Measurements from ENCODE around the gene SH3RF1.

Gene SH3RF1

DNA sequence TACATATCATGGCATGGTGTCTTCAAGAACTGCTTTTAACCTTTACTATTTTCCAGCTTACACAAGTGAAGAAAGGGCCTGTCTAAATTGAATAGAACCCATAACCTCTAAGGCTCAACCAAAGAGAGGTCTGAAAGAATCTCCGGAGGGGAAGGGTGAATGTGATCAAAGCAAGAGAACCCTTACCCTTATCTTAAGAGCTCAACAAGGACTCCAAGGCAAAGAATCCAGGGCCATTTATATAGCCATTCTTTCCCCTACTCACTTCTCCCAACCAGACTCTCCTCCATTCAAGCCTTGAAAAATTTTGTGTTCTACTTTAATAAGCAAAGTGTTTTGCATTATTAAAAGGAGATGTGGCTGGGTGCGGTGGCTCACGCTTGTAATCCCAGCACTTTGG is 118.7 kb downstream of the SH3RF1 start:
- H3K27me3 Mint-ChIP-seq = peaks cover 20% of the 10 kb centered on the region
- DNase-seq (ENCODE audit: low spot score in 2 of 2) (no peak), ATAC-seq (replicated peaks; ENCODE audit: extremely low read depth, poor library complexity, severe bottlenecking) (no peak)
- no peaks in the 10 kb centered on the region for H3K4me1 Mint-ChIP-seq
- H3K4me3 Mint-ChIP-seq = no peak overlapping the region
- H3K9me3 Mint-ChIP-seq = no peaks in the 10 kb centered on the region
- no peak overlapping the region for H3K27ac Mint-ChIP-seq (ENCODE audit: low read depth)
- peaks cover 3% of the 10 kb centered on the region for H3K36me3 Mint-ChIP-seq (ENCODE audit: insufficient read depth)

- Mint-ChIP-seq H3K4me3 (no peak overlapping the region), H3K4me1 (no peaks in the 10 kb centered on the region), H3K27ac (ENCODE audit: low read depth) (no peak overlapping the region), H3K9me3 (no peaks in the 10 kb centered on the region), H3K36me3 (ENCODE audit: insufficient read depth) (peaks cover 3% of the 10 kb centered on the region), H3K27me3 (peaks cover 16% of the 10 kb centered on the region)
- ATAC-seq (replicated peaks; ENCODE audit: extremely low read depth, poor library complexity, severe bottlenecking) = no peak
- DNase-seq (ENCODE audit: low spot score in 2 of 2) = no peak
Observed at GRCh38 chr4:169151671-169152070, 119.1 kb downstream of the SH3RF1 start.

- H3K4me1 Mint-ChIP-seq = no peaks in the 10 kb centered on the region
- DNase-seq (ENCODE audit: low spot score in 2 of 2) = no peak
- no peak overlapping the region for H3K4me3 Mint-ChIP-seq
- no peak for ATAC-seq (replicated peaks; ENCODE audit: extremely low read depth, poor library complexity, severe bottlenecking)
- peaks cover 7% of the 10 kb centered on the region for H3K27me3 Mint-ChIP-seq
- H3K9me3 Mint-ChIP-seq = no peaks in the 10 kb centered on the region
- peaks cover 3% of the 10 kb centered on the region for H3K36me3 Mint-ChIP-seq (ENCODE audit: insufficient read depth)
- H3K27ac Mint-ChIP-seq (ENCODE audit: low read depth) = no peak overlapping the region
Observed at GRCh38 chr4:169150806-169151205, 120.0 kb downstream of the SH3RF1 start.

GRCh38 chr4:169148885-169149284 is 121.9 kb downstream of the SH3RF1 start:
- no peaks in the 10 kb centered on the region for H3K4me1 Mint-ChIP-seq
- H3K27me3 Mint-ChIP-seq = no peaks in the 10 kb centered on the region
- H3K9me3 Mint-ChIP-seq = no peaks in the 10 kb centered on the region
- no peak for ATAC-seq (replicated peaks; ENCODE audit: extremely low read depth, poor library complexity, severe bottlenecking)
- peaks cover 3% of the 10 kb centered on the region for H3K36me3 Mint-ChIP-seq (ENCODE audit: insufficient read depth)
- no peak for DNase-seq (ENCODE audit: low spot score in 2 of 2)
- H3K27ac Mint-ChIP-seq (ENCODE audit: low read depth) = no peak overlapping the region
- H3K4me3 Mint-ChIP-seq = no peak overlapping the region

GRCh38 chr4:169147191-169147590 is 123.6 kb downstream of the SH3RF1 start:
- no peak for ATAC-seq (replicated peaks; ENCODE audit: extremely low read depth, poor library complexity, severe bottlenecking)
- H3K36me3 Mint-ChIP-seq (ENCODE audit: insufficient read depth) = peaks cover 3% of the 10 kb centered on the region
- DNase-seq (ENCODE audit: low spot score in 2 of 2) = no peak
- no peaks in the 10 kb centered on the region for H3K9me3 Mint-ChIP-seq
- H3K4me1 Mint-ChIP-seq = no peaks in the 10 kb centered on the region
- peaks cover 10% of the 10 kb centered on the region for H3K27me3 Mint-ChIP-seq
- H3K4me3 Mint-ChIP-seq = no peak overlapping the region
- H3K27ac Mint-ChIP-seq (ENCODE audit: low read depth) = no peak overlapping the region

DNA sequence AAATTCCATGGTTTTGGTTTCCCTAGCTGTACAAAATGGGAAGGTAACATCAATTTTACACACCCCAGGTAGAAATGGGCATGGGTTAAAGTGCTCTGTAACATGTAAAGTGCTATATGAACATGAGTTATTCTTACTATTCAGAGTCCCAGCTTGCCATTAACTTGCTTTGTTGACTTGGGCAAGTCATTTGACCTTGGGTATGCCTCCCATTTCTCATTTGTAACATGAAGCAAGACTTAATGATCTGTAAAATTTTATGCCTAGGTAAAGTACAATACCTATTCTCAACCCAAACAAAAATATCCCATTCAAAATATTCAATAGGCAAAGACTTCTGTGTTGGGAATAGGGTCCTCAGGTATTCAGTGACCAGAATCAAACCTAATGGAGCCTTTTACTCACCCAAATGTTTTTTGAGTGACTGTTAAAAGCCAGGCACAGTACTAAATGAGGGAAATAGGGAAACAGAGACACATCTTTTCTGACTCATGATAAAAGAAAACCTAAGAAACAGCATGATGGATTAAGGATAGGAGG is 126.6 kb downstream of the SH3RF1 start:
- H3K4me1 Mint-ChIP-seq = no peaks in the 10 kb centered on the region
- H3K9me3 Mint-ChIP-seq = no peaks in the 10 kb centered on the region
- ATAC-seq (replicated peaks; ENCODE audit: extremely low read depth, poor library complexity, severe bottlenecking) (no peak), DNase-seq (ENCODE audit: low spot score in 2 of 2) (no peak)
- peaks cover 10% of the 10 kb centered on the region for H3K27me3 Mint-ChIP-seq
- H3K27ac Mint-ChIP-seq (ENCODE audit: low read depth) = no peak overlapping the region
- no peaks in the 10 kb centered on the region for H3K36me3 Mint-ChIP-seq (ENCODE audit: insufficient read depth)
- no peak overlapping the region for H3K4me3 Mint-ChIP-seq

DNA sequence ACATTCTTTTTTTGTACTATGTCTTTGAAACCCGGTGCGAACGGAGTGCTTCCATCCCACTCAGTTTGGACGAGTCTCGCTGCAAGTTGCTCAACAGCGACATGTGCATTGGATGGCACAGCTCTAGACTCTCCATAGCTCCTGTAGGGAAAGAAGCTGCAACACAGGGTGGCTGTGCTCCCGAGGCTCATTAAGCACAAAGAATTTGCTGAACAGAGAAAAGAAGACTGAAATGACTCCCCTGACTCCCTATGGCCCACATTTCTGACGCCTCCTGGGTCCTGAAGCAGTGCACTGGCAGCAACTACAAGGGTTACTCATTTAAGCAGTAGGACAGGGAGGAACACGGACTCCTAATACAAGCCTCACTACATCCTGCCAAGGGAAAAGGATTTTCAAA is 127.4 kb downstream of the SH3RF1 start:
- no peaks in the 10 kb centered on the region for H3K4me1 Mint-ChIP-seq
- no peak for DNase-seq (ENCODE audit: low spot score in 2 of 2)
- H3K4me3 Mint-ChIP-seq = no peak overlapping the region
- H3K27ac Mint-ChIP-seq (ENCODE audit: low read depth) = no peak overlapping the region
- ATAC-seq (replicated peaks; ENCODE audit: extremely low read depth, poor library complexity, severe bottlenecking) = no peak
- H3K9me3 Mint-ChIP-seq = no peaks in the 10 kb centered on the region
- no peaks in the 10 kb centered on the region for H3K36me3 Mint-ChIP-seq (ENCODE audit: insufficient read depth)
- peaks cover 10% of the 10 kb centered on the region for H3K27me3 Mint-ChIP-seq

GRCh38 chr4:169142906-169143305 is 127.8 kb downstream of the SH3RF1 start:
- Mint-ChIP-seq H3K27me3 (peaks cover 10% of the 10 kb centered on the region), H3K4me1 (no peaks in the 10 kb centered on the region), H3K36me3 (ENCODE audit: insufficient read depth) (no peaks in the 10 kb centered on the region), H3K27ac (ENCODE audit: low read depth) (no peak overlapping the region), H3K4me3 (no peak overlapping the region), H3K9me3 (no peaks in the 10 kb centered on the region)
- DNase-seq (ENCODE audit: low spot score in 2 of 2) (no peak), ATAC-seq (replicated peaks; ENCODE audit: extremely low read depth, poor library complexity, severe bottlenecking) (no peak)

DNA sequence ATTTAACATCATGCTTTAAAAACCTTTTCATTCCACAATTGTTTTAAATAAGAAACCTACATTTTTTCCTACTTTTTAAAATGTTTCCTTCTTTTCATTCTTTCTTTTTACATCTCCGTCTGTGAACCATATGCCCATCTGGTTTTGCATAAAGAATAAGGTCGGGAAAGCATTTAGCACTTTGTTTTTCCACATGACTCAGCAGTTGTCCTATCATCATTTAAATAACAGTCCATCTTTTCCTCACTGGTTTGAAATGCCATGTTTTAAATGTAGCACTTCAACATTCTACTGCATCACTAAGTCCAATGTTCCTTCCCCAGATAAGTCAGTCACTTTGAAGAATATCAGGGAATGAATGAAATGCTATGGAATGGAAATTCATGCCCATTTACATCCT is 128.4 kb downstream of the SH3RF1 start:
- DNase-seq (ENCODE audit: low spot score in 2 of 2) = no peak
- ATAC-seq (replicated peaks; ENCODE audit: extremely low read depth, poor library complexity, severe bottlenecking) = no peak

DNA sequence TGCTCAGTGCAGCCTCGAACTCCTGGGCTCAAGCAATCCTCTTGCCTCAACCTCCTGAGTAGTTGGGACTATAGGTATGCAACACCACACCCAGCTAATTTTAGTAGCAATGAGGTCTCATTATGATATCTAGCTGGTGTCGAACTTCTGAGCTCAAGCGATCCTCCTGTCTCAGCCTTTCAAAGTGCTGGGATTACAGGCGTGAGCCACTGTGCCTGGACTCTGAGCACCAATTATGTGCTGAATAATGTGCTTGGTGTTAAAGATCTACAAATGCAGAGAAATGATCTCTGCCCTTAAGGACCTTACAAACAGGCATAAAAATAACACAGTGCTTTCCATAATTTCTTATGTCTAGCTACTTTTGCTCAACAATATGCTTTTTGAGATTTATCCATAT is 131.7 kb downstream of the SH3RF1 start:
- H3K9me3 Mint-ChIP-seq = no peaks in the 10 kb centered on the region
- ATAC-seq (replicated peaks; ENCODE audit: extremely low read depth, poor library complexity, severe bottlenecking) (no peak), DNase-seq (ENCODE audit: low spot score in 2 of 2) (no peak)
- H3K4me3 Mint-ChIP-seq = no peak overlapping the region
- no peaks in the 10 kb centered on the region for H3K4me1 Mint-ChIP-seq
- peaks cover 36% of the 10 kb centered on the region for H3K27me3 Mint-ChIP-seq
- no peak overlapping the region for H3K27ac Mint-ChIP-seq (ENCODE audit: low read depth)
- H3K36me3 Mint-ChIP-seq (ENCODE audit: insufficient read depth) = no peaks in the 10 kb centered on the region

More for the DNA sequence above, 128.4 kb downstream of the SH3RF1 start:
- H3K27ac Mint-ChIP-seq (ENCODE audit: low read depth) = no peak overlapping the region
- no peaks in the 10 kb centered on the region for H3K4me1 Mint-ChIP-seq
- no peaks in the 10 kb centered on the region for H3K36me3 Mint-ChIP-seq (ENCODE audit: insufficient read depth)
- no peak overlapping the region for H3K4me3 Mint-ChIP-seq
- no peaks in the 10 kb centered on the region for H3K9me3 Mint-ChIP-seq
- H3K27me3 Mint-ChIP-seq = peaks cover 10% of the 10 kb centered on the region

- Mint-ChIP-seq H3K27ac (ENCODE audit: low read depth) (no peak overlapping the region), H3K4me1 (no peaks in the 10 kb centered on the region), H3K4me3 (no peak overlapping the region), H3K9me3 (no peaks in the 10 kb centered on the region), H3K36me3 (ENCODE audit: insufficient read depth) (no peaks in the 10 kb centered on the region), H3K27me3 (peaks cover 32% of the 10 kb centered on the region)
- DNase-seq (ENCODE audit: low spot score in 2 of 2) (no peak), ATAC-seq (replicated peaks; ENCODE audit: extremely low read depth, poor library complexity, severe bottlenecking) (no peak)
Observed at GRCh38 chr4:169137558-169137920, 133.2 kb downstream of the SH3RF1 start.

- Mint-ChIP-seq H3K4me1 (no peaks in the 10 kb centered on the region), H3K27ac (ENCODE audit: low read depth) (no peak overlapping the region), H3K4me3 (no peak overlapping the region), H3K9me3 (no peaks in the 10 kb centered on the region), H3K27me3 (peaks cover 29% of the 10 kb centered on the region), H3K36me3 (ENCODE audit: insufficient read depth) (no peaks in the 10 kb centered on the region)
- DNase-seq (ENCODE audit: low spot score in 2 of 2) = no peak
- no peak for ATAC-seq (replicated peaks; ENCODE audit: extremely low read depth, poor library complexity, severe bottlenecking)
Observed at GRCh38 chr4:169136796-169137557, 133.8 kb downstream of the SH3RF1 start.

DNA sequence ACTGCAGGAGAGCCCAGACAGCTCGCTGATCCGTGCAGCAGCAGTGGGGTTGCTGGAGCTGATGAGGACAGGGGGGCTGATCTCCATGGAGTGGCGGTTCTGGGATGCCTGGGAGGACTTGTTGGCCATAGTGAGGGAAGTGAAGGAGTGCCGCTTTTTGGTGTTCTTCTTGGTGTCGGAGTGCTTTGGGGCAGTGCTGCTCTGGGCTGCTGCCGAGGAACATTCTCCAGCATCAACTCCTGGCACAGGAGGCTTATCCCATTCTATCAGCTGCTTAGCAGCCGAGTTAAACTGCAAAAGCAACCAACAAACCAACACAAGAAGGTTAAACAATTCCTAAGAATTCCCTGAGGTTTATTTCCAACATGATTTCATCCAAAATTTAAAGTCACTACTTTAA is 134.4 kb downstream of the SH3RF1 start:
- DNase-seq (ENCODE audit: low spot score in 2 of 2) = no peak
- H3K27me3 Mint-ChIP-seq = peaks cover 29% of the 10 kb centered on the region
- no peak overlapping the region for H3K27ac Mint-ChIP-seq (ENCODE audit: low read depth)
- H3K4me3 Mint-ChIP-seq = no peak overlapping the region
- no peaks in the 10 kb centered on the region for H3K36me3 Mint-ChIP-seq (ENCODE audit: insufficient read depth)
- no peaks in the 10 kb centered on the region for H3K4me1 Mint-ChIP-seq
- H3K9me3 Mint-ChIP-seq = no peaks in the 10 kb centered on the region
- no peak for ATAC-seq (replicated peaks; ENCODE audit: extremely low read depth, poor library complexity, severe bottlenecking)

Measured in central memory CD8-positive, alpha-beta T cell (primary cell).